ENCODE results near the gene STEAP3. TPM values are rescaled to one million over a fixed set of nuclear protein-coding genes. Genes with fewer than 3 reads are reported as not detected.

Gene STEAP3
- total RNA-seq, 4 donors from 2014 or later, result 2.3 to 5.9 (median 3.7) TPM

- DNase-seq, result no peak
- no peak overlapping the region for H3K27ac ChIP-seq
- H3K27me3 ChIP-seq, result no peaks in the 10 kb centered on the region
- intact Hi-C loops (cut with DNase I; ENCODE audit: low total_unique reads), result no loop called here
- H3K4me3 ChIP-seq, result no peak overlapping the region
- H3K4me1 ChIP-seq, result no peaks in the 10 kb centered on the region
- no peak for TF ChIP-seq POLR2A (IDR thresholded peaks at IDR 0.05)
- no peak for TF ChIP-seq CTCF (IDR thresholded peaks at IDR 0.05)
- no peaks in the 10 kb centered on the region for H3K36me3 ChIP-seq
- H3K9me3 ChIP-seq, result no peaks in the 10 kb centered on the region
Observed at GRCh38 chr2:119282146-119282995, 58.7 kb downstream of the STEAP3 start.

- no peak for DNase-seq
- H3K27me3 ChIP-seq, result no peaks in the 10 kb centered on the region
- H3K4me3 ChIP-seq, result no peak overlapping the region
- no peaks in the 10 kb centered on the region for H3K9me3 ChIP-seq
- intact Hi-C loops (cut with DNase I; ENCODE audit: low total_unique reads), result no loop called here
- TF ChIP-seq POLR2A (IDR thresholded peaks at IDR 0.05) (no peak), CTCF (IDR thresholded peaks at IDR 0.05) (no peak)
- H3K4me1 ChIP-seq, result no peaks in the 10 kb centered on the region
- H3K27ac ChIP-seq, result no peak overlapping the region
- no peaks in the 10 kb centered on the region for H3K36me3 ChIP-seq
Observed at GRCh38 chr2:119282996-119283511, 59.4 kb downstream of the STEAP3 start.

- TF ChIP-seq CTCF (IDR thresholded peaks at IDR 0.05) (no peak), POLR2A (IDR thresholded peaks at IDR 0.05) (no peak)
- Histone ChIP-seq H3K9me3 (no peaks in the 10 kb centered on the region), H3K27me3 (no peaks in the 10 kb centered on the region), H3K4me3 (no peak overlapping the region), H3K4me1 (no peaks in the 10 kb centered on the region), H3K36me3 (no peaks in the 10 kb centered on the region), H3K27ac (no peak overlapping the region)
- DNase-seq, result no peak
- intact Hi-C loops (cut with DNase I; ENCODE audit: low total_unique reads), result no loop called here
Observed at GRCh38 chr2:119283873-119284331, 60.3 kb downstream of the STEAP3 start.

GRCh38 chr2:119286661-119287060 is 63.0 kb downstream of the STEAP3 start:
- TF ChIP-seq CTCF (IDR thresholded peaks at IDR 0.05) (no peak), POLR2A (IDR thresholded peaks at IDR 0.05) (no peak)
- Histone ChIP-seq H3K36me3 (no peaks in the 10 kb centered on the region), H3K4me1 (no peaks in the 10 kb centered on the region), H3K27ac (no peak overlapping the region), H3K9me3 (no peaks in the 10 kb centered on the region), H3K4me3 (no peak overlapping the region), H3K27me3 (no peaks in the 10 kb centered on the region)
- intact Hi-C loops (cut with DNase I; ENCODE audit: low total_unique reads), result no loop called here
- no peak for DNase-seq

GRCh38 chr2:119288576-119288975 is 64.9 kb downstream of the STEAP3 start:
- H3K27me3 ChIP-seq, result no peaks in the 10 kb centered on the region
- H3K36me3 ChIP-seq, result no peaks in the 10 kb centered on the region
- H3K9me3 ChIP-seq, result no peaks in the 10 kb centered on the region
- intact Hi-C loops (cut with DNase I; ENCODE audit: low total_unique reads), result no loop called here
- no peak overlapping the region for H3K27ac ChIP-seq
- DNase-seq, result no peak
- TF ChIP-seq CTCF (IDR thresholded peaks at IDR 0.05) (no peak), POLR2A (IDR thresholded peaks at IDR 0.05) (no peak)
- no peak overlapping the region for H3K4me3 ChIP-seq
- H3K4me1 ChIP-seq, result no peaks in the 10 kb centered on the region
